SIG-M5 treated with dmso at 0.1 percent for 504 hours (cell line): ENCODE data around the gene PLEKHA7.

Experiments
- DNase-seq: peaks from one replicate; lab custom pipeline; 2025; ENCODE audit not compliant: unreplicated experiment; lab: John Stamatoyannopoulos, UW

The PLEKHA7 gene

GRCh38 chr11:16846305-16846704 is 167.9 kb downstream of the PLEKHA7 start:
- DNase-seq = no peak

- DNase-seq = no peak
Observed at GRCh38 chr11:16844268-16844771, 169.9 kb downstream of the PLEKHA7 start.

- no peak for DNase-seq
Observed at GRCh38 chr11:16843294-16843693, 170.9 kb downstream of the PLEKHA7 start.

- DNase-seq = no peak
Observed at GRCh38 chr11:16841984-16842383, 172.2 kb downstream of the PLEKHA7 start.

GRCh38 chr11:16841481-16841880 is 172.7 kb downstream of the PLEKHA7 start:
- no peak for DNase-seq

GRCh38 chr11:16840951-16841350 is 173.3 kb downstream of the PLEKHA7 start:
- DNase-seq = no peak

- no peak for DNase-seq
Observed at GRCh38 chr11:16839821-16840220, 174.4 kb downstream of the PLEKHA7 start.

GRCh38 chr11:16834384-16834783 is 179.8 kb downstream of the PLEKHA7 start:
- no peak for DNase-seq

- DNase-seq = no peak
Observed at GRCh38 chr11:16833026-16833425, 181.2 kb downstream of the PLEKHA7 start.

GRCh38 chr11:16832193-16832539 is 182.0 kb downstream of the PLEKHA7 start:
- DNase-seq = no peak

GRCh38 chr11:16831316-16832192 is 182.7 kb downstream of the PLEKHA7 start:
- DNase-seq = no peak

GRCh38 chr11:16827139-16827538 is 187.1 kb downstream of the PLEKHA7 start:
- no peak for DNase-seq

GRCh38 chr11:16825968-16826367 is 188.2 kb downstream of the PLEKHA7 start:
- DNase-seq = no peak

GRCh38 chr11:16825101-16825500 is 189.1 kb downstream of the PLEKHA7 start:
- DNase-seq = no peak

GRCh38 chr11:16820324-16821092 is 193.7 kb downstream of the PLEKHA7 start:
- DNase-seq = peak; percentile 56

- DNase-seq = no peak
Observed at GRCh38 chr11:16818284-16818683, 195.9 kb downstream of the PLEKHA7 start.

GRCh38 chr11:16817351-16817750 is 196.9 kb downstream of the PLEKHA7 start:
- peak; percentile 45 for DNase-seq

- DNase-seq = no peak
Observed at GRCh38 chr11:16816358-16817270, 197.6 kb downstream of the PLEKHA7 start.

GRCh38 chr11:16815047-16815767 is 199.0 kb downstream of the PLEKHA7 start:
- peak; percentile 62 for DNase-seq

GRCh38 chr11:16814410-16815046 is 199.7 kb downstream of the PLEKHA7 start:
- peak; percentile 71 for DNase-seq
